Gastroesophageal sphincter (tissue), 3 donors: Measurements from ENCODE around the gene SH3RF1.

Experiments
- POLR2A ChIP-seq, 2 donors: fragments of 450-650 bp; IDR thresholded peaks; one replicate each; pipeline ENCODE4 v1.6.1; 2017; ENCODE audit warnings: antibody characterized with exemption in 2 of 2, mild to moderate bottlenecking in 2 of 2, moderate library complexity in 1 of 2
- TF ChIP-seq, protein P1 (sequence below), 4 experiments: fragments of 200-600 bp in 2 of 4; fragments of 450-650 bp in 2 of 4; sonication (generic) in 1 of 4; IDR thresholded peaks; one replicate each; pipeline ENCODE4 v1.5.1; 2017 to 2019; ENCODE audit warnings: antibody characterized with exemption in 4 of 4, mild to moderate bottlenecking in 2 of 4, moderate library complexity in 2 of 4

DNA sequence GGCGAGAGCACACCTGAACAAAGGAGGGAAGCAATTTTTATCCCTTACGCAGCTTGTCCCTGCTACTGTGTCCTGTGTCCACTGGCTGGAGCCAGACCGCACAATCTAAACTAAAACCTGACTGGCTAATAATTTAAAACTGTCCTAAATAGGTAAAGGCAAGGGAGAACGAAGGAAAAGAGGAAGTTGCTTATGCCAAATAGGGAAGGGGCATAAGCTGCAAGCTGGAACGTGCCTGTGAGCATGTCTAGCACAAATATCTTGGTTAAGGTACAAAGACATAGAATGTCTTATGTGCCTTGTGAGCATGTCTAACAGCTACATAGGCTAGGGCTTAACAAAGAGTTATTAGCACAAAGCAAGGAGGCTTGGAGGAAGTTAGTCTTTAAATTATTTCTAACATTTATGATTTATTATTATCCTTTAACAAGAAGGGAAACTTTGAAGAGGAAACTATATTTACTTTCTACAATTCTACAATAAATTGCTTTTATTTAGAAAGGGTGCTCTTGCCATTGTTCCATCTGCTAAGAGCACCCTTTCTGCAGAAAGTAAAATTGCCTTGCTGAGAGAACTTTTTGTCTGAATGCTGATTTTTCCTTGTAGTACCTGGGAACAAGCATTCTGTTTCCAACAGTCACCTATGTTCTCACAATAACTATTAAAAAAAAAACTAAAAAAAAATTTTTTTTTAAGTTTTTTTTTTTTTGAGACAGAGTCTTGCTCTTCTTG is 180.1 kb downstream of the SH3RF1 start:
- no peak for TF ChIP-seq POLR2A (IDR thresholded peaks at IDR 0.05)
- TF ChIP-seq, protein P1, sequence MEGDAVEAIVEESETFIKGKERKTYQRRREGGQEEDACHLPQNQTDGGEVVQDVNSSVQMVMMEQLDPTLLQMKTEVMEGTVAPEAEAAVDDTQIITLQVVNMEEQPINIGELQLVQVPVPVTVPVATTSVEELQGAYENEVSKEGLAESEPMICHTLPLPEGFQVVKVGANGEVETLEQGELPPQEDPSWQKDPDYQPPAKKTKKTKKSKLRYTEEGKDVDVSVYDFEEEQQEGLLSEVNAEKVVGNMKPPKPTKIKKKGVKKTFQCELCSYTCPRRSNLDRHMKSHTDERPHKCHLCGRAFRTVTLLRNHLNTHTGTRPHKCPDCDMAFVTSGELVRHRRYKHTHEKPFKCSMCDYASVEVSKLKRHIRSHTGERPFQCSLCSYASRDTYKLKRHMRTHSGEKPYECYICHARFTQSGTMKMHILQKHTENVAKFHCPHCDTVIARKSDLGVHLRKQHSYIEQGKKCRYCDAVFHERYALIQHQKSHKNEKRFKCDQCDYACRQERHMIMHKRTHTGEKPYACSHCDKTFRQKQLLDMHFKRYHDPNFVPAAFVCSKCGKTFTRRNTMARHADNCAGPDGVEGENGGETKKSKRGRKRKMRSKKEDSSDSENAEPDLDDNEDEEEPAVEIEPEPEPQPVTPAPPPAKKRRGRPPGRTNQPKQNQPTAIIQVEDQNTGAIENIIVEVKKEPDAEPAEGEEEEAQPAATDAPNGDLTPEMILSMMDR (IDR thresholded peaks at IDR 0.05): no peak
